H1 (cell line): ENCODE data around the gene RELL2. TPM values are rescaled to one million over a fixed set of nuclear protein-coding genes. Genes with fewer than 3 reads are reported as not detected.

ENCODE experiments used
- CTCF ChIA-PET: fragments of 300-600 bp; sonication (Branson Sonifier 250); formaldehyde crosslinking; loops from one replicate; lab custom pipeline; 2021; ENCODE audit not compliant: partially characterized antibody; lab: Charles Lee
- POLR2A ChIA-PET: fragments of 300-600 bp; sonication (Branson Sonifier 250); formaldehyde crosslinking; loops from one replicate; lab custom pipeline; 2021; ENCODE audit warnings: inconsistent platforms; ENCODE audit not compliant: partially characterized antibody; lab: Charles Lee
- DNase-seq, 2 experiments: peaks; one replicate each; pipeline versions ENCODE4 v3.0.0 to v3.0.0-alpha.2; 2010 to 2022; ENCODE audit warnings: low spot score in 2 of 2, low read depth in 1 of 2, mixed read lengths in 1 of 2
- FAIRE-seq: peaks from 2 replicates; lab custom pipeline; 2011; peaks lifted over from hg19 to GRCh38; lab: Jason Lieb, UNC
- H2AFZ ChIP-seq: 2 replicates; pipeline ENCODE4 v1.8.1; 2012; ENCODE audit warnings: low read length, inconsistent platforms
- H2AK5ac ChIP-seq: 2 replicates; pipeline ENCODE4 v1.6.1; 2013; ENCODE audit warnings: low read depth, low read length
- H2BK120ac ChIP-seq: replicated peaks from 2 replicates; pipeline ENCODE3; 2013; ENCODE audit warnings: low read depth, low read length, inconsistent platforms
- H2BK12ac ChIP-seq: 2 replicates; pipeline ENCODE4 v1.6.1; 2013; ENCODE audit warnings: low read depth, low read length
- H2BK15ac ChIP-seq: 2 replicates; pipeline ENCODE4 v1.6.1; 2013; ENCODE audit warnings: low read length
- H2BK20ac ChIP-seq: 2 replicates; pipeline ENCODE4 v1.6.1; 2013; ENCODE audit warnings: low read length
- H2BK5ac ChIP-seq: 2 replicates; pipeline ENCODE4 v1.6.1; 2013; ENCODE audit warnings: low read depth, low read length
- H3K14ac ChIP-seq: 2 replicates; pipeline ENCODE4 v1.6.1; 2013; ENCODE audit warnings: inconsistent platforms; ENCODE audit not compliant: insufficient read length
- H3K18ac ChIP-seq: 2 replicates; pipeline ENCODE4 v1.6.1; 2013; ENCODE audit warnings: low read length; ENCODE audit errors: extremely low read depth
- H3K23ac ChIP-seq: 2 replicates; pipeline ENCODE4 v1.6.1; 2013; ENCODE audit warnings: inconsistent platforms; ENCODE audit not compliant: insufficient read length
- H3K23me2 ChIP-seq: 2 replicates; pipeline ENCODE4 v1.6.1; 2013; ENCODE audit warnings: low read depth, low read length
- H3K27ac ChIP-seq: 2 replicates; pipeline ENCODE4 v1.6.1; 2011; ENCODE audit warnings: low read depth, low read length, inconsistent platforms
- H3K27me3 ChIP-seq, 4 experiments: replicated peaks in 1 of 4; 1 replicate in 1 of 4; 2 replicates in 3 of 4; pipeline versions ENCODE4 v1.6.1 to v1.8.1; 2011 to 2013; ENCODE audit warnings: low read length in 3 of 4, mild to moderate bottlenecking in 3 of 4, inconsistent platforms in 2 of 4, mixed read lengths in 2 of 4, moderate library complexity in 1 of 4; ENCODE audit not compliant: control insufficient read depth in 3 of 4, insufficient read depth in 3 of 4; ENCODE audit errors: extremely low read depth in 1 of 4
- H3K36me3 ChIP-seq, 4 experiments: 2 replicates each; pipeline versions ENCODE4 v1.6.1 to v1.8.1; 2011 to 2013; ENCODE audit warnings: mild to moderate bottlenecking in 4 of 4, low read length in 3 of 4, moderate library complexity in 2 of 4, control low read depth in 1 of 4, inconsistent platforms in 1 of 4; ENCODE audit not compliant: insufficient read depth in 4 of 4, control insufficient read depth in 2 of 4
- H3K4ac ChIP-seq: replicated peaks from 2 replicates; pipeline ENCODE3; 2013; ENCODE audit warnings: low read length, low read depth, mixed read lengths, inconsistent platforms; ENCODE audit not compliant: insufficient read length
- H3K4me1 ChIP-seq, 4 experiments: replicated peaks in 1 of 4; 1 replicate in 1 of 4; 2 replicates in 3 of 4; pipeline versions ENCODE4 v1.6.1 to v1.8.1; 2011 to 2013; ENCODE audit warnings: low read length in 3 of 4, inconsistent platforms in 2 of 4, mixed read lengths in 1 of 4; ENCODE audit not compliant: insufficient read depth in 4 of 4, control insufficient read depth in 3 of 4
- H3K4me2 ChIP-seq, 2 experiments: 2 replicates each; pipeline versions ENCODE4 v1.6.1 to v1.8.1; 2011 to 2013; ENCODE audit warnings: low read depth in 2 of 2, low read length in 2 of 2, control low read depth in 1 of 2, inconsistent platforms in 1 of 2, mild to moderate bottlenecking in 1 of 2; ENCODE audit not compliant: insufficient read depth in 1 of 2
- H3K4me3 ChIP-seq, 4 experiments: fragments of 200-600, 300-600 bp in 1 of 4; sonication (generic), shearing (Covaris generic), sonication (Bioruptor Twin) in 1 of 4; 2 replicates each; pipeline versions ENCODE4 v1.5.1 to v1.8.1; 2011 to 2016; ENCODE audit warnings: low read length in 4 of 4, low read depth in 3 of 4, control low read depth in 2 of 4, inconsistent platforms in 2 of 4, mild to moderate bottlenecking in 2 of 4, mixed read lengths in 1 of 4, moderate library complexity in 1 of 4; ENCODE audit not compliant: insufficient read depth in 2 of 4; ENCODE audit errors: extremely low read depth in 1 of 4
- H3K56ac ChIP-seq: replicated peaks from 2 replicates; pipeline ENCODE3; 2013; ENCODE audit warnings: low read depth, mild to moderate bottlenecking, mixed read lengths, low read length, inconsistent platforms; ENCODE audit not compliant: insufficient read length
- H3K79me1 ChIP-seq: 2 replicates; pipeline ENCODE4 v1.6.1; 2013; ENCODE audit warnings: low read depth, low read length, control low read depth
- H3K79me2 ChIP-seq, 2 experiments: 2 replicates each; pipeline versions ENCODE4 v1.6.1 to v1.8.1; 2012 to 2013; ENCODE audit warnings: low read length in 2 of 2, mild to moderate bottlenecking in 2 of 2, inconsistent platforms in 1 of 2; ENCODE audit not compliant: insufficient read depth in 2 of 2, control insufficient read depth in 1 of 2
- H3K9ac ChIP-seq, 4 experiments: replicated peaks in 1 of 4; 1 replicate in 1 of 4; 2 replicates in 3 of 4; pipeline versions ENCODE4 v1.6.1 to v1.8.1; 2011 to 2013; ENCODE audit warnings: low read depth in 3 of 4, low read length in 3 of 4, control low read depth in 2 of 4, mild to moderate bottlenecking in 2 of 4, moderate library complexity in 2 of 4, inconsistent platforms in 1 of 4; ENCODE audit errors: extremely low read depth in 1 of 4
- H3K9me3 ChIP-seq, 2 experiments: 2 replicates each; pipeline versions ENCODE4 v1.6.1 to v1.8.1; 2012 to 2013; ENCODE audit warnings: mild to moderate bottlenecking in 2 of 2, moderate library complexity in 2 of 2, control low read depth in 1 of 2, inconsistent platforms in 1 of 2, low read depth in 1 of 2, low read length in 1 of 2, mixed read lengths in 1 of 2; ENCODE audit not compliant: insufficient read depth in 2 of 2
- H4K20me1 ChIP-seq, 2 experiments: replicated peaks in 1 of 2; 2 replicates each; pipeline versions ENCODE3 to v1.8.1; 2011 to 2013; ENCODE audit warnings: inconsistent platforms in 2 of 2, low read length in 2 of 2, mild to moderate bottlenecking in 1 of 2; ENCODE audit not compliant: insufficient read depth in 2 of 2, control insufficient read depth in 1 of 2
- H4K5ac ChIP-seq: 2 replicates; pipeline ENCODE4 v1.6.1; 2013; ENCODE audit warnings: low read length, low read depth, mixed read lengths, inconsistent platforms; ENCODE audit not compliant: insufficient read length
- H4K8ac ChIP-seq: 2 replicates; pipeline ENCODE4 v1.8.0; 2013; ENCODE audit warnings: mild to moderate bottlenecking, moderate library complexity, low read length, inconsistent platforms; ENCODE audit not compliant: insufficient read depth; ENCODE audit errors: extremely low read depth
- H4K91ac ChIP-seq: replicated peaks from 2 replicates; pipeline ENCODE3; 2013; ENCODE audit warnings: low read length, mixed read lengths, inconsistent platforms; ENCODE audit not compliant: insufficient read length
- BCL11A ChIP-seq, 2 experiments: IDR thresholded peaks; one replicate each; pipeline ENCODE4 v1.6.1; 2011; ENCODE audit warnings: low read depth in 2 of 2, low read length in 2 of 2, mild to moderate bottlenecking in 2 of 2
- BRCA1 ChIP-seq: IDR thresholded peaks from 2 replicates; pipeline ENCODE4 v1.6.1; 2012; ENCODE audit warnings: low read depth, low read length, improper control_type of control experiment
- CBX5 ChIP-seq: fragments of 300-800, 300-1000 bp; sonication (generic); IDR thresholded peaks from 2 replicates; pipeline ENCODE4 v1.7.1; 2016; ENCODE audit warnings: antibody characterized with exemption, low read length, low read depth
- CEBPB ChIP-seq: IDR thresholded peaks from 2 replicates; pipeline ENCODE4 v1.6.1; 2012; ENCODE audit warnings: low read depth, low read length
- MAX ChIP-seq: IDR thresholded peaks from 2 replicates; pipeline ENCODE4 v1.6.1; 2012; ENCODE audit warnings: inconsistent platforms
- NANOG ChIP-seq: IDR thresholded peaks from 2 replicates; pipeline ENCODE4 v1.6.1; 2011; ENCODE audit warnings: low read length, low read depth, mild to moderate bottlenecking, inconsistent platforms; ENCODE audit not compliant: insufficient read depth, poor library complexity, severe bottlenecking
- PHF8 ChIP-seq: fragments of 200-600 bp; sonication (generic); conservative IDR thresholded peaks from 2 replicates; pipeline ENCODE4 v1.7.1; 2012; ENCODE audit warnings: low read depth, mild to moderate bottlenecking, inconsistent platforms, low read length, moderate library complexity
- POLR2AphosphoS5 ChIP-seq: IDR thresholded peaks from 2 replicates; pipeline ENCODE4 v1.6.1; 2011; ENCODE audit warnings: low read depth, low read length
- RFX5 ChIP-seq: IDR thresholded peaks from 2 replicates; pipeline ENCODE4 v1.6.1; 2011; ENCODE audit warnings: low read depth, low read length, improper control_type of control experiment, borderline replicate concordance
- SIN3A ChIP-seq, 2 experiments: IDR thresholded peaks in 1 of 2; conservative IDR thresholded peaks in 1 of 2; 2 replicates each; pipeline ENCODE4 v1.6.1; 2011 to 2012; ENCODE audit warnings: low read length in 2 of 2, improper control_type of control experiment in 1 of 2, low read depth in 1 of 2, mild to moderate bottlenecking in 1 of 2
- SP1 ChIP-seq: IDR thresholded peaks from 2 replicates; pipeline ENCODE4 v1.6.1; 2011; ENCODE audit warnings: low read depth, low read length
- WGBS, 2 experiments: shearing (Covaris generic) in 1 of 2; methylation state at CpG; one replicate each; pipeline versions ENCODE4 v1.1.6 to v1.1.7; 2013 to 2015; ENCODE audit warnings: low lambda C conversion rate in 2 of 2, mixed read lengths in 2 of 2, inconsistent platforms in 1 of 2, low coverage in 1 of 2, missing lambda C conversion rate in 1 of 2; ENCODE audit not compliant: insufficient replicate concordance in 2 of 2, insufficient coverage in 1 of 2, insufficient read length in 1 of 2; ENCODE audit errors: extremely low coverage in 1 of 2, missing lambda C conversion rate in 1 of 2; 5-methylcytosine and 5-hydroxymethylcytosine counted together
- polyA plus RNA-seq, 7 experiments: library from polyadenylated mRNA; depleted of rRNA in 3 of 7; stranded (reverse) in 5 of 7; unstranded in 2 of 7; fragments of >200 nt in 5 of 7; fragments of 200-250 nt in 2 of 7; gene quantifications; 1 replicate in 5 of 7; 2 replicates in 1 of 7; 4 replicates in 1 of 7; pipeline versions ENCODE4 v1.2.1 to v1.2.3, GENCODE V29; 2011 to 2013; ENCODE audit warnings: missing spikeins in 2 of 7, mixed read lengths in 2 of 7
- total RNA-seq: library from RNA; stranded (reverse); fragmentation: NEBNext Ultra II Directional; extraction: Animal tissue kit (Norgen Biotek cat#: 25700); gene quantifications from 2 replicates; pipeline ENCODE4 v1.2.1, GENCODE V29; 2021

Gene RELL2
- total and polyA plus RNA-seq, 2 of the 8 experiments (the other 6 are each of a cell fraction or from before 2014, with no cell fraction given): 18.6 to 23.7 TPM

- no peak for FAIRE-seq
- Histone ChIP-seq H2BK12ac (no peak overlapping the region), H3K4ac (no peak overlapping the region), H3K4me3 (peak overlapping the region in 3 of 4 experiments; percentile 74 to 97 (median 93); a peak in 4 of 8 replicates), H4K8ac (no peak overlapping the region), H3K23ac (no peak overlapping the region), H2AK5ac (no peak overlapping the region), H2BK120ac (no peak overlapping the region), H3K4me2 (peak overlapping the region; percentile 93 to 99; a peak in 3 of 4 replicates), H2BK15ac (no peak overlapping the region), H4K91ac (no peak overlapping the region), H4K20me1 (peaks cover 0 to 4% of the 10 kb centered on the region in 2 experiments), H3K4me1 (peaks cover 0 to 4% (median 2%) of the 10 kb centered on the region in 4 experiments; a peak in 3 of 7 replicates), H3K14ac (no peak overlapping the region), H2AFZ (no peak overlapping the region), H3K27me3 (no peaks in the 10 kb centered on the region), H3K79me1 (no peaks in the 10 kb centered on the region; the same call in 1 of the 2 replicates), H3K79me2 (peaks cover 8 to 54% of the 10 kb centered on the region in 2 experiments), H3K27ac (0 out of 2 replicates have a peak overlapping the region, but pooled peaks have one; percentile 14), H3K36me3 (peaks cover 2 to 18% (median 12%) of the 10 kb centered on the region in 4 experiments; a peak in 6 of 8 replicates), H4K5ac (no peak overlapping the region), H2BK5ac (no peak overlapping the region), H2BK20ac (no peak overlapping the region), H3K18ac (no peak overlapping the region), H3K56ac (no peak overlapping the region)
- CTCF ChIA-PET: interaction anchor here (0.5 to 11.4 kb wide), 10 partner anchors 9 to 946 kb away, joined by 3 to 150 read pairs (median 3); partner anchors contain the start of genes HDAC3 and RELL2
- DNase-seq: no peak
- POLR2A ChIA-PET: interaction anchor here (0.8 to 8.2 kb wide), 10 partner anchors 9 to 352 kb away, joined by 3 to 75 read pairs (median 5); partner anchors contain the start of genes HDAC3 and RELL2
- WGBS, 2 experiments: 89% methylated on average over 2 of the region's 2 CpGs; no CpG with 5 or more reads in 1 of the 2 experiments
- TF ChIP-seq MAX (no peak), CBX5 (no peak), RFX5 (no peak), SP1 (no peak), PHF8 (no peak), BRCA1 (no peak), CEBPB (no peak), SIN3A (conservative IDR thresholded peaks at IDR 0.05 in 1 of 2, IDR thresholded peaks at IDR 0.05 in 1 of 2; ENCODE audit: low read depth in 1 of 2, low read length in 2 of 2) (no peak), POLR2AphosphoS5 (no peak), NANOG (no peak), BCL11A (IDR thresholded peaks at IDR 0.05; ENCODE audit: low read depth in 2 of 2, low read length in 2 of 2) (no peak)
- TF ChIP-seq, all 59 proteins: peak for 0
- Histone ChIP-seq H3K9me3 (no peaks in the 10 kb centered on the region), H3K23me2 (peaks cover 3% of the 10 kb centered on the region; the same call in 1 of the 2 replicates), H3K9ac (no peak overlapping the region)
Observed at GRCh38 chr5:141617128-141617527, 19.7 kb upstream of the RELL2 start.
